K562 (cell line): ENCODE data around the gene PLXNB2. TPM values are rescaled to one million over a fixed set of nuclear protein-coding genes. Genes with fewer than 3 reads are reported as not detected.

ENCODE experiments used
- ATAC-seq: fragments of 200-7000 bp; cut with Tn5 transposase; 3 replicates; pipeline ENCODE4 v1.9.1; 2020; ENCODE audit warnings: moderate library complexity
- BruUV-seq: library from RNA; stranded (reverse); fragments of 400-500 nt; replicated peaks from 2 replicates; lab custom pipeline; 2021; lab: Mats Ljungman, UMichigan
- CTCF ChIA-PET: fragments of 300-600 bp; formaldehyde crosslinking; extraction: SDS; loops from one replicate; lab custom pipeline; 2021; ENCODE audit warnings: low intra/inter-chr PET ratio; lab: Yijun Ruan, JAX
- POLR2A ChIA-PET: fragments of 300-600, 350-650 bp; sonication (Branson Sonifier 250); formaldehyde crosslinking; extraction: SDS; loops from one replicate; lab custom pipeline; 2021; ENCODE audit warnings: antibody characterized with exemption, inconsistent platforms; lab: Yijun Ruan, JAX
- DNase-seq, 4 experiments: peaks; one replicate each; pipeline versions ENCODE4 v3.0.0 to v3.0.0-alpha.2; 2011 to 2018; ENCODE audit warnings: low spot score in 3 of 4, mixed read lengths in 3 of 4; ENCODE audit errors: extremely low read depth in 1 of 4
- FAIRE-seq: peaks from 2 replicates; lab custom pipeline; 2011; peaks lifted over from hg19 to GRCh38; lab: Jason Lieb, UNC
- H2AFZ ChIP-seq: 2 replicates; pipeline ENCODE4 v1.6.0; 2011; ENCODE audit warnings: low read depth, low read length, control low read depth, inconsistent platforms
- H3K27ac ChIP-seq: fragments of 200-600 bp; 3 replicates; pipeline ENCODE4 v1.8.0; 2011; ENCODE audit warnings: low read depth, mild to moderate bottlenecking, control low read depth, inconsistent platforms, low read length, moderate library complexity, mixed read lengths; ENCODE audit errors: extremely low read depth
- H3K27me3 ChIP-seq, 2 experiments: fragments of 300-600 bp in 1 of 2; 2 replicates in 1 of 2; 3 replicates in 1 of 2; pipeline versions ENCODE4 v1.6.0 to v1.8.0; 2011; ENCODE audit warnings: inconsistent platforms in 2 of 2, low read length in 2 of 2, mild to moderate bottlenecking in 1 of 2, mixed read lengths in 1 of 2, moderate library complexity in 1 of 2; ENCODE audit not compliant: control insufficient read depth in 2 of 2, insufficient read depth in 2 of 2
- H3K36me3 ChIP-seq: fragments of 300-600 bp; 3 replicates; pipeline ENCODE4 v1.8.0; 2011; ENCODE audit warnings: mild to moderate bottlenecking, low read length, inconsistent platforms; ENCODE audit not compliant: control insufficient read depth, insufficient read depth
- H3K4me1 ChIP-seq, 2 experiments: fragments of 200-600 bp in 1 of 2; replicated peaks in 1 of 2; 2 replicates in 1 of 2; 3 replicates in 1 of 2; pipeline versions ENCODE4 v1.5.1 to v1.8.0; 2011; ENCODE audit warnings: inconsistent platforms in 2 of 2, low read length in 2 of 2, mild to moderate bottlenecking in 1 of 2, mixed read lengths in 1 of 2, moderate library complexity in 1 of 2; ENCODE audit not compliant: control insufficient read depth in 2 of 2, insufficient read depth in 2 of 2
- H3K4me2 ChIP-seq: 2 replicates; pipeline ENCODE4 v1.6.1; 2011; ENCODE audit warnings: low read length, control low read depth, inconsistent platforms, mixed read lengths; ENCODE audit not compliant: insufficient read depth
- H3K4me3 ChIP-seq: fragments of 200-600 bp; sonication (generic), shearing (Covaris generic); 2 replicates; pipeline ENCODE4 v1.5.1; 2016; ENCODE audit warnings: control low read depth, inconsistent platforms
- H3K79me2 ChIP-seq: fragments of 200-600 bp; 3 replicates; pipeline ENCODE4 v1.8.0; 2011; ENCODE audit warnings: low read length, inconsistent platforms; ENCODE audit not compliant: control insufficient read depth, insufficient read depth
- H3K9ac ChIP-seq, 2 experiments: 2 replicates each; pipeline versions ENCODE4 v1.6.0 to v1.6.1; 2011; ENCODE audit warnings: low read depth in 2 of 2, low read length in 2 of 2, control low read depth in 1 of 2, inconsistent platforms in 1 of 2, mild to moderate bottlenecking in 1 of 2, mixed read lengths in 1 of 2; ENCODE audit not compliant: insufficient read depth in 1 of 2
- H3K9me1 ChIP-seq: one replicate; pipeline ENCODE4 v1.6.0; 2011; ENCODE audit warnings: inconsistent platforms, mild to moderate bottlenecking, low read length, moderate library complexity; ENCODE audit not compliant: control insufficient read depth, insufficient read depth
- H3K9me3 ChIP-seq: replicated peaks from 2 replicates; pipeline ENCODE4 v1.5.1; 2011; ENCODE audit warnings: low read depth, low read length, inconsistent platforms; ENCODE audit not compliant: control insufficient read depth, insufficient read depth
- H4K20me1 ChIP-seq: replicated peaks from 2 replicates; pipeline ENCODE4 v1.6.1; 2011; ENCODE audit warnings: low read length, inconsistent platforms, mixed read lengths; ENCODE audit not compliant: control insufficient read depth, insufficient read depth
- ARID2 ChIP-seq: fragments of 450-650 bp; IDR thresholded peaks from 2 replicates; pipeline ENCODE4 v1.6.1; 2017; ENCODE audit warnings: antibody characterized with exemption, mild to moderate bottlenecking
- CBX2 ChIP-seq: fragments of 200-600 bp; sonication (generic); IDR thresholded peaks from one replicate; pipeline ENCODE4 v1.6.1; 2012; ENCODE audit warnings: mild to moderate bottlenecking, low read length, inconsistent platforms; ENCODE audit not compliant: insufficient read depth, poor library complexity, severe bottlenecking
- POLR2B ChIP-seq: fragments of 450-650 bp; IDR thresholded peaks from 2 replicates; pipeline ENCODE4 v1.6.1; 2018; ENCODE audit warnings: low read depth; ENCODE audit not compliant: partially characterized antibody
- SNAPC5 ChIP-seq: fragments of 250-450 bp; sonication (Bioruptor Pico); IDR thresholded peaks from 2 replicates; pipeline ENCODE4 v1.8.0; 2021; ENCODE audit warnings: moderate library complexity, mild to moderate bottlenecking, inconsistent platforms
- ZNF316 ChIP-seq: fragments of 450-650 bp; IDR thresholded peaks from 2 replicates; pipeline ENCODE4 v1.6.1; 2016
- ZNF695 ChIP-seq: fragments of 450-650 bp; formaldehyde crosslinking; IDR thresholded peaks from 2 replicates; pipeline ENCODE4 v1.4.0; 2020; ENCODE audit warnings: mild to moderate bottlenecking, moderate library complexity
- ZNF830 ChIP-seq: fragments of 250-450 bp; sonication (Bioruptor Pico); IDR thresholded peaks from 2 replicates; pipeline ENCODE4 v1.5.0; 2021; ENCODE audit warnings: mild to moderate bottlenecking
- WGBS: fragments of 100-300 bp; shearing (Covaris generic); methylation state at CpG from one replicate; pipeline ENCODE4 v1.1.6; 2016; ENCODE audit warnings: low coverage, mixed read lengths; ENCODE audit not compliant: insufficient coverage; ENCODE audit errors: missing lambda C conversion rate; 5-methylcytosine and 5-hydroxymethylcytosine counted together
- in situ Hi-C: fragments of 300-500 bp; cut with MboI; formaldehyde crosslinking; loops from 4 replicates; pipeline ENCODE4 v1.15.0; 2018; ENCODE audit warnings: inconsistent platforms, mixed read lengths
- intact Hi-C: fragments of 100-400 bp; cut with micrococcal nuclease; formaldehyde crosslinking; loops from 2 replicates; pipeline ENCODE4 v1.14.2; 2022
- polyA plus RNA-seq, 8 experiments: library from polyadenylated mRNA; depleted of rRNA in 4 of 8; stranded (reverse) in 5 of 8; unstranded in 3 of 8; fragments of >200 nt; fragmentation: Nextera tagmentation in 2 of 8; fragmentation: Illumina TruSeq in 1 of 8; extraction: Ambion mirVana in 2 of 8; extraction: Trizol in 1 of 8; gene quantifications; 2 replicates each; pipeline versions ENCODE4 v1.2.1 to v1.2.3, GENCODE V29; 2011 to 2014; ENCODE audit warnings: inconsistent platforms in 1 of 8, missing spikeins in 1 of 8
- total RNA-seq, 7 experiments: library from RNA; depleted of rRNA in 6 of 7; stranded (reverse); fragments of >200 nt in 6 of 7; fragmentation: Illumina TruSeq in 2 of 7; extraction: Trizol in 2 of 7; gene quantifications; 2 replicates each; pipeline versions ENCODE4 v1.2.1 to v1.2.3, GENCODE V29; 2011 to 2021; ENCODE audit warnings: low replicate concordance in 1 of 7
- TF ChIP-seq, protein P1 (sequence below): fragments of 150-350 bp; conservative IDR thresholded peaks from 2 replicates; pipeline ENCODE4 v1.6.1; 2014; ENCODE audit warnings: low read length
- TF ChIP-seq, protein P2 (sequence below): fragments of 450-650 bp; IDR thresholded peaks from 2 replicates; pipeline ENCODE4 v1.6.1; 2016; ENCODE audit warnings: low read depth

The PLXNB2 gene
- total and polyA plus RNA-seq, 9 of the 15 experiments (the other 6 are each of a cell fraction or from before 2014, with no cell fraction given), result 0.15 to 45.1 (median 13.6) TPM

DNA sequence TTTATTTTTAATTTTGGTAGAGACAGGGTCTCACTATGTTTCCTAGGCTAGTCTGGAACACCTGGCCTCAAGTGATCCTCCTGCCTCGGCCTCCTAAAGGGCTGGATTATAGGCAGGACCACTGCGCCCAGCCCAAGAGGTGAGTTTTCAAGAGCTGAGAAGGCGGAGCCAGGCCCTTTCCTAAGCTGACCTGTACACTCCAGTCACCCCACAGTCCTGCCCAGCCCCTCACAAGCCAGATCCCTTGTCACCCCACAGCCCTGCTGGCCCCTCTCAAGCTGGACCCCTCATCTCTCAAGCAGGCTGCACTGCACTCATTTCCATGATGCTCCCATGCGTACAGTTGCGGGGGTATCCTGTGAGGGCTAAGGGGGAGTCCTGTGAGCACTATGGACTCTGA, 16.5 kb upstream of the PLXNB2 start:
- POLR2A ChIA-PET, result interaction anchor here (0.6 to 1.1 kb wide), 2 partner anchors 73 to 134 kb away, joined by 3 read pairs; partner anchors contain the start of gene HDAC10
- CTCF ChIA-PET, result no interaction called here
- BruUV-seq, result no TSS peak
- Histone ChIP-seq H3K9me1 (no peaks in the 10 kb centered on the region), H3K79me2 (peaks cover 10% of the 10 kb centered on the region), H3K9me3 (no peaks in the 10 kb centered on the region), H3K4me2 (no peak overlapping the region), H3K9ac (0 out of 4 replicates have a peak overlapping the region, but pooled peaks of 1 of the 2 experiments have one; percentile 35), H3K27ac (no peak overlapping the region), H3K36me3 (no peaks in the 10 kb centered on the region), H3K27me3 (no peaks in the 10 kb centered on the region), H4K20me1 (no peaks in the 10 kb centered on the region), H3K4me1 (peaks cover 14 to 45% of the 10 kb centered on the region in 2 experiments; a peak in 4 of 5 replicates), H2AFZ (no peak overlapping the region), H3K4me3 (no peak overlapping the region)
- intact Hi-C loops (no loop called here), in situ Hi-C loops (no loop called here)
- no peak for FAIRE-seq
- ATAC-seq, result no peak
- WGBS, result 82% methylated on average over 5 of the region's 5 CpGs
- no peak for DNase-seq
- TF ChIP-seq ZNF695 (CRISPR knock-in tag) (no peak), ZNF316 (no peak), ZNF830 (CRISPR knock-in tag) (no peak), SNAPC5 (CRISPR knock-in tag) (no peak), POLR2B (no peak), ARID2 (no peak), CBX2 (no peak)
- TF ChIP-seq, protein P1, sequence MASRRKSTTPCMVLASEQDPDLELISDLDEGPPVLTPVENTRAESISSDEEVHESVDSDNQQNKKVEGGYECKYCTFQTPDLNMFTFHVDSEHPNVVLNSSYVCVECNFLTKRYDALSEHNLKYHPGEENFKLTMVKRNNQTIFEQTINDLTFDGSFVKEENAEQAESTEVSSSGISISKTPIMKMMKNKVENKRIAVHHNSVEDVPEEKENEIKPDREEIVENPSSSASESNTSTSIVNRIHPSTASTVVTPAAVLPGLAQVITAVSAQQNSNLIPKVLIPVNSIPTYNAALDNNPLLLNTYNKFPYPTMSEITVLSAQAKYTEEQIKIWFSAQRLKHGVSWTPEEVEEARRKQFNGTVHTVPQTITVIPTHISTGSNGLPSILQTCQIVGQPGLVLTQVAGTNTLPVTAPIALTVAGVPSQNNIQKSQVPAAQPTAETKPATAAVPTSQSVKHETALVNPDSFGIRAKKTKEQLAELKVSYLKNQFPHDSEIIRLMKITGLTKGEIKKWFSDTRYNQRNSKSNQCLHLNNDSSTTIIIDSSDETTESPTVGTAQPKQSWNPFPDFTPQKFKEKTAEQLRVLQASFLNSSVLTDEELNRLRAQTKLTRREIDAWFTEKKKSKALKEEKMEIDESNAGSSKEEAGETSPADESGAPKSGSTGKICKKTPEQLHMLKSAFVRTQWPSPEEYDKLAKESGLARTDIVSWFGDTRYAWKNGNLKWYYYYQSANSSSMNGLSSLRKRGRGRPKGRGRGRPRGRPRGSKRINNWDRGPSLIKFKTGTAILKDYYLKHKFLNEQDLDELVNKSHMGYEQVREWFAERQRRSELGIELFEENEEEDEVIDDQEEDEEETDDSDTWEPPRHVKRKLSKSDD, result no peak
- TF ChIP-seq, protein P2, sequence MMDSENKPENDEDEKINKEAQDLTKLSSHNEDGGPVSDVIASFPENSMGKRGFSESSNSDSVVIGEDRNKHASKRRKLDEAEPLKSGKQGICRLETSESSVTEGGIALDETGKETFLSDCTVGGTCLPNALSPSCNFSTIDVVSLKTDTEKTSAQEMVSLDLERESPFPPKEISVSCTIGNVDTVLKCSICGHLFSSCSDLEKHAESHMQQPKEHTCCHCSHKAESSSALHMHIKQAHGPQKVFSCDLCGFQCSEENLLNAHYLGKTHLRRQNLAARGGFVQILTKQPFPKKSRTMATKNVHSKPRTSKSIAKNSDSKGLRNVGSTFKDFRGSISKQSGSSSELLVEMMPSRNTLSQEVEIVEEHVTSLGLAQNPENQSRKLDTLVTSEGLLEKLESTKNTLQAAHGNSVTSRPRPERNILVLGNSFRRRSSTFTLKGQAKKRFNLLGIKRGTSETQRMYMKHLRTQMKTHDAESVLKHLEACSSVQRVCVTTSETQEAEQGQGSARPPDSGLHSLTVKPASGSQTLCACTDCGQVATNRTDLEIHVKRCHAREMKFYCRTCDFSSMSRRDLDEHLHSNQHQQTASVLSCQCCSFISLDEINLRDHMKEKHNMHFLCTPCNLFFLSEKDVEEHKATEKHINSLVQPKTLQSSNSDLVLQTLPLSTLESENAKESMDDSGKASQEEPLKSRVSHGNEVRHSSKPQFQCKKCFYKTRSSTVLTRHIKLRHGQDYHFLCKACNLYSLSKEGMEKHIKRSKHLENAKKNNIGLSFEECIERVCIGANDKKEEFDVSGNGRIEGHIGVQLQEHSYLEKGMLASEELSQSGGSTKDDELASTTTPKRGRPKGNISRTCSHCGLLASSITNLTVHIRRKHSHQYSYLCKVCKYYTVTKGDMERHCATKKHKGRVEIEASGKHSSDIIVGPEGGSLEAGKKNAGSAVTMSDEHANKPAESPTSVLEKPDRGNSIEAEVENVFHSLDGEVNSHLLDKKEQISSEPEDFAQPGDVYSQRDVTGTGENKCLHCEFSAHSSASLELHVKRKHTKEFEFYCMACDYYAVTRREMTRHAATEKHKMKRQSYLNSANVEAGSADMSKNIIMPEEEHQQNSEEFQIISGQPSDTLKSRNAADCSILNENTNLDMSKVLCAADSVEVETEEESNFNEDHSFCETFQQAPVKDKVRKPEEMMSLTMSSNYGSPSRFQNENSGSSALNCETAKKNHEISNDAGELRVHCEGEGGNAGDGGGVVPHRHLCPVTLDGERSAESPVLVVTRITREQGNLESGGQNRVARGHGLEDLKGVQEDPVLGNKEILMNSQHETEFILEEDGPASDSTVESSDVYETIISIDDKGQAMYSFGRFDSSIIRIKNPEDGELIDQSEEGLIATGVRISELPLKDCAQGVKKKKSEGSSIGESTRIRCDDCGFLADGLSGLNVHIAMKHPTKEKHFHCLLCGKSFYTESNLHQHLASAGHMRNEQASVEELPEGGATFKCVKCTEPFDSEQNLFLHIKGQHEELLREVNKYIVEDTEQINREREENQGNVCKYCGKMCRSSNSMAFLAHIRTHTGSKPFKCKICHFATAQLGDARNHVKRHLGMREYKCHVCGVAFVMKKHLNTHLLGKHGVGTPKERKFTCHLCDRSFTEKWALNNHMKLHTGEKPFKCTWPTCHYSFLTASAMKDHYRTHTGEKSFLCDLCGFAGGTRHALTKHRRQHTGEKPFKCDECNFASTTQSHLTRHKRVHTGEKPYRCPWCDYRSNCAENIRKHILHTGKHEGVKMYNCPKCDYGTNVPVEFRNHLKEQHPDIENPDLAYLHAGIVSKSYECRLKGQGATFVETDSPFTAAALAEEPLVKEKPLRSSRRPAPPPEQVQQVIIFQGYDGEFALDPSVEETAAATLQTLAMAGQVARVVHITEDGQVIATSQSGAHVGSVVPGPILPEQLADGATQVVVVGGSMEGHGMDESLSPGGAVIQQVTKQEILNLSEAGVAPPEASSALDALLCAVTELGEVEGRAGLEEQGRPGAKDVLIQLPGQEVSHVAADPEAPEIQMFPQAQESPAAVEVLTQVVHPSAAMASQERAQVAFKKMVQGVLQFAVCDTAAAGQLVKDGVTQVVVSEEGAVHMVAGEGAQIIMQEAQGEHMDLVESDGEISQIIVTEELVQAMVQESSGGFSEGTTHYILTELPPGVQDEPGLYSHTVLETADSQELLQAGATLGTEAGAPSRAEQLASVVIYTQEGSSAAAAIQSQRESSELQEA, result no peak
